Pancreas (tissue), 10 donors: ENCODE results near the gene RBPJ. TPM values are rescaled to one million over a fixed set of nuclear protein-coding genes. Genes with fewer than 3 reads are reported as not detected.

Experiments
- ATAC-seq, 4 donors: fragments of 200-7000 bp; cut with Tn5 transposase; one replicate each; pipeline versions ENCODE4 v1.8.0 to v1.9.1; 2020; ENCODE audit warnings: mild to moderate bottlenecking in 4 of 4, moderate library complexity in 4 of 4
- DNase-seq, 6 donors: peaks; one replicate each; pipeline ENCODE4 v3.0.0-alpha.2; 2020
- FAIRE-seq: peaks from 2 replicates; lab custom pipeline; 2012; peaks lifted over from hg19 to GRCh38; lab: Jason Lieb, UNC
- H3K27ac ChIP-seq, 4 donors: fragments of 200-600 bp; sonication (generic); 1 replicate in 3 of 4; 2 replicates in 1 of 4; pipeline versions ENCODE4 v1.5.0 to v1.8.0; 2020
- H3K27me3 ChIP-seq, 4 donors: fragments of 200-600 bp; one replicate each; pipeline ENCODE4 v1.8.0; 2021
- H3K36me3 ChIP-seq, 3 donors: fragments of 200-600 bp; sonication (generic) in 1 of 3; one replicate each; pipeline versions ENCODE4 v1.5.0 to v1.8.0; 2020 to 2021
- H3K4me1 ChIP-seq, 3 donors: fragments of 200-600 bp; one replicate each; pipeline ENCODE4 v1.8.0; 2021
- H3K4me3 ChIP-seq, 4 donors: fragments of 200-600 bp; sonication (generic) in 2 of 4; one replicate each; pipeline versions ENCODE4 v1.5.0 to v1.8.0; 2020 to 2021
- H3K9me3 ChIP-seq, 4 donors: fragments of 200-600 bp; one replicate each; pipeline ENCODE4 v1.8.0; 2021
- CTCF ChIP-seq, 4 donors: fragments of 200-600 bp; sonication (generic) in 3 of 4; IDR thresholded peaks; one replicate each; pipeline versions ENCODE4 v1.5.0 to v1.8.0; 2021; ENCODE audit warnings: antibody characterized with exemption in 4 of 4
- WGBS, 2 donors: extraction: QIAGEN DNeasy Blood & Tissue Kit; methylation state at CpG; one replicate each; pipeline ENCODE4 v1.1.7; 2013; 5-methylcytosine and 5-hydroxymethylcytosine counted together
- intact Hi-C, 3 donors: fragments of 100-400 bp; cut with DNase I; formaldehyde crosslinking; loops; one replicate each; pipeline versions ENCODE4 v1.11.1 to v1.14.2; 2022
- polyA plus RNA-seq, 2 donors: library from polyadenylated mRNA; stranded (reverse); fragments of 200-250 nt; gene quantifications; one replicate each; pipeline ENCODE4 v1.2.3, GENCODE V29; 2013
- total RNA-seq, 6 donors: library from RNA; stranded (reverse); fragmentation: NEBNext Ultra II Directional in 4 of 6; extraction: Animal tissue kit (Norgen Biotek cat#: 25700) in 4 of 6; gene quantifications; one replicate each; pipeline versions ENCODE4 v1.2.1 to v1.2.4, GENCODE V29; 2021 to 2023
- donor health status: healthy with polysubstance abuse.
- donor health status: DM: no; HTN: no; CAD: no; lungs with moderate emphysema.
- donor health status: DM: no; HTN: no; CAD: no.
- donor health status: control.
- donor health status: control.
- donor health status: Bipolar disorder and iron deficiency.
- donor health status: DM: yes; HTN: yes; CAD: no.
- donor health status: DM: no; HTN: no; CAD: no.
- donor health status: DM: no; HTN: no; CAD: no.
- donor health status: DM: yes; HTN: yes; CAD: no.

Gene RBPJ
- total and polyA plus RNA-seq, 8 donors, result 17.6 to 50.2 (median 24.0) TPM

DNA sequence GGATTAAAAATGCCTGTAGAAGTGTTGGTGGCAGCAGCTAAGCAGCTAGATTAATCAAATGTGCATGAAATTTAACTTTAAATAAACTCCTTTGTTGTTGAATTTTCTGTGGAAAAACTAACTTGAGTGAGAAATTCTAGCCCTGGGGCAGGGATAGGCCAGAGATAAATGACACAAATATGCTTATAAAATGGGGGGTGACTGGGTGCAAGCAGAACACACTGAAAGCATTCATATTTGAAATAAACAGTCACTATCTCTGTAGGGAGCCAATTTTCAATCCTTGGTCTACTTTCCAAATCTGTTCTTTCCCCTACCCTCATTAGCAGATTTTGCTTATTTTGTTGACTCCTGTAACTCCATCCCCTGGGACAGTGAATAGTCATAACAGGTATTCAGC is 47.9 kb downstream of the RBPJ start:
- Histone ChIP-seq H3K27me3 (no peaks in the 10 kb centered on the region), H3K4me3 (no peak overlapping the region), H3K36me3 (no peaks in the 10 kb centered on the region), H3K4me1 (peaks cover 0 to 27% (median 18%) of the 10 kb centered on the region in 3 donors), H3K27ac (no peak overlapping the region), H3K9me3 (no peaks in the 10 kb centered on the region)
- intact Hi-C loops, result no loop called here
- no peak for TF ChIP-seq CTCF (IDR thresholded peaks at IDR 0.05)
- no peak for DNase-seq
- ATAC-seq, result no peak
- FAIRE-seq, result no peak

DNA sequence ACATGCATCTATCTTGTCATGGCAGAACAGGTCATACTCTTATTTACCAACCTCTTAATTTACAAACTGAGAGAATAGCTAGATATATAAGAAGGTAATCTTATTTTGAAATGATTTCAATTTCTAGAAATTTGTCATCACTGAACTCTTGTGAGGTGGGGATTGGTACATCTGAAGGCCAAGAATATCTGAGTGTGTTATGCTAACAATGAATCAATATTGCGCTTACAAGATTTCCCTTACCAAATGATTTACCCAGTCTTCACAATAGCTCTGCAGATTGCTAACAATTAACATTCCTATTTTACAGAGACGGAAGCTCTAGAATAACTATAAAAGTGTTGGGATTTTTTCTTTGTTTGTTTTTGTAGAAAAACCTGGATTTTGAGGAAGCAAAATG is 48.3 kb downstream of the RBPJ start:
- Histone ChIP-seq H3K27ac (no peak overlapping the region), H3K4me3 (no peak overlapping the region), H3K36me3 (no peaks in the 10 kb centered on the region), H3K4me1 (peaks cover 0 to 27% (median 18%) of the 10 kb centered on the region in 3 donors), H3K27me3 (no peaks in the 10 kb centered on the region), H3K9me3 (no peaks in the 10 kb centered on the region)
- TF ChIP-seq CTCF (IDR thresholded peaks at IDR 0.05), result no peak
- no peak for FAIRE-seq
- intact Hi-C loops, result no loop called here
- DNase-seq, result no peak
- peak; percentile 25 to 69 (median 38) for ATAC-seq
- 48 to 56% methylated on average over 2 of the region's 2 CpGs for WGBS, 2 donors

- no peak for DNase-seq
- no peak for FAIRE-seq
- Histone ChIP-seq H3K9me3 (no peaks in the 10 kb centered on the region), H3K27me3 (no peaks in the 10 kb centered on the region), H3K4me1 (peaks cover 0 to 27% (median 18%) of the 10 kb centered on the region in 3 donors), H3K4me3 (no peak overlapping the region), H3K27ac (no peak overlapping the region), H3K36me3 (no peaks in the 10 kb centered on the region)
- ATAC-seq, result peak in 1 of 4 donors; percentile 23
- no peak for TF ChIP-seq CTCF (IDR thresholded peaks at IDR 0.05)
- intact Hi-C loops, result no loop called here
Observed at GRCh38 chr4:26369581-26369980, 48.8 kb downstream of the RBPJ start.

DNA sequence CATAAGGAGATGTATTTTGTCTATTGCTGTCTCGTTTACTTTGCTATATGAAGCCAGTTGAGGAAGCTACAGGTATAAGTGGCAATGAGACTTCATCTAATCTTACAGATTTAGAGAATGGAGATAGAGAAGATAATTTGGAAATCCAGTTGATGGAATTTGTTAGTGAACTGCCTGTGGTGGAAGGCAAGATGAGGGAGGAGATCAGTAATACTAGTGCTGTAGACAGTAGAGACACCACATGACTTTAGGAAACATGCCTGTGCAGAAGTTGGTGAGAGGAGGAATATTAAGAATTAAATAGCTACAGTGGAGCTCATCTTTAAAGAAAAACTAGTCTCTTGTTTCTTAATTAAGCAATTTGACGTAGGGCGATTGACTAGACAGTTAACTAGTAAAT is 51.3 kb downstream of the RBPJ start:
- H3K36me3 ChIP-seq, result no peaks in the 10 kb centered on the region

More for the DNA sequence above, 51.3 kb downstream of the RBPJ start:
- ATAC-seq, result no peak
- Histone ChIP-seq H3K27me3 (no peaks in the 10 kb centered on the region), H3K27ac (no peak overlapping the region), H3K4me1 (peaks cover 0 to 30% (median 18%) of the 10 kb centered on the region in 3 donors), H3K4me3 (no peak overlapping the region), H3K9me3 (no peaks in the 10 kb centered on the region)
- intact Hi-C loops, result no loop called here
- no peak for DNase-seq
- WGBS, 2 donors, result 89 to 93% methylated on average over 3 of the region's 3 CpGs
- no peak for TF ChIP-seq CTCF (IDR thresholded peaks at IDR 0.05)
- FAIRE-seq, result no peak
